ENCODE data around the gene MGA. TPM values are rescaled to one million over a fixed set of nuclear protein-coding genes. Genes with fewer than 3 reads are reported as not detected.

MGA gene
- total RNA-seq, 2 donors from 2014 or later: 58.5 to 62.6 TPM

- TF ChIP-seq CTCF (conservative IDR thresholded peaks at IDR 0.05): no peak
- WGBS, 2 experiments (ENCODE audit: insufficient coverage in 1 of 2, insufficient read length in 1 of 2): 83 to 98% methylated on average over 1 to 3 of the region's 3 CpGs
- H3K36me3 Mint-ChIP-seq (ENCODE audit: low read depth): peaks cover 20% of the 10 kb centered on the region
Measured at GRCh38 chr15:41801185-41801584, 141.0 kb downstream of the MGA start.

GRCh38 chr15:41801850-41802455 lies 141.7 kb downstream of the MGA start:
- TF ChIP-seq CTCF (conservative IDR thresholded peaks at IDR 0.05): no peak
- peaks cover 20% of the 10 kb centered on the region for H3K36me3 Mint-ChIP-seq (ENCODE audit: low read depth)
- Histone ChIP-seq H3K9me3 (ENCODE audit: control insufficient read depth, low read length) (no peaks in the 10 kb centered on the region), H3K4me1 (ENCODE audit: control insufficient read depth, insufficient read depth, low read length) (no peaks in the 10 kb centered on the region), H3K9ac (ENCODE audit: extremely low read depth, low read length, poor library complexity, severe bottlenecking) (no peak overlapping the region), H3K27ac (ENCODE audit: low read depth, low read length) (no peak overlapping the region), H3K27me3 (ENCODE audit: control insufficient read depth, insufficient read depth, low read length, poor library complexity, severe bottlenecking) (no peaks in the 10 kb centered on the region), H3K36me3 (ENCODE audit: control insufficient read depth, insufficient read depth, low read length) (peaks cover 2% of the 10 kb centered on the region), H3K4me3 (ENCODE audit: low read length) (no peak overlapping the region)
- no peaks in the 10 kb centered on the region for H3K27me3 Mint-ChIP-seq (ENCODE audit: insufficient read depth)
- no peak overlapping the region for H3K4me3 Mint-ChIP-seq
- DNase-seq: no peak
- WGBS, 2 experiments (ENCODE audit: insufficient coverage in 1 of 2, insufficient read length in 1 of 2): 97% methylated on average over 3 of the region's 3 CpGs; no CpG with 5 or more reads in 1 of the 2 experiments
- no peak overlapping the region for H3K27ac Mint-ChIP-seq
- H3K9me3 Mint-ChIP-seq: no peaks in the 10 kb centered on the region
- H3K4me1 Mint-ChIP-seq: peaks cover 2% of the 10 kb centered on the region

More at GRCh38 chr15:41801185-41801584, 141.0 kb downstream of the MGA start:
- H3K4me1 Mint-ChIP-seq: peaks cover 3% of the 10 kb centered on the region
- Histone ChIP-seq H3K9ac (ENCODE audit: extremely low read depth, low read length, poor library complexity, severe bottlenecking) (no peak overlapping the region), H3K27me3 (ENCODE audit: control insufficient read depth, insufficient read depth, low read length, poor library complexity, severe bottlenecking) (no peaks in the 10 kb centered on the region), H3K36me3 (ENCODE audit: control insufficient read depth, insufficient read depth, low read length) (peaks cover 2% of the 10 kb centered on the region), H3K9me3 (ENCODE audit: control insufficient read depth, low read length) (no peaks in the 10 kb centered on the region), H3K4me1 (ENCODE audit: control insufficient read depth, insufficient read depth, low read length) (no peaks in the 10 kb centered on the region), H3K4me3 (ENCODE audit: low read length) (no peak overlapping the region), H3K27ac (ENCODE audit: low read depth, low read length) (no peak overlapping the region)
- H3K27ac Mint-ChIP-seq: no peak overlapping the region
- DNase-seq: no peak
- no peaks in the 10 kb centered on the region for H3K27me3 Mint-ChIP-seq (ENCODE audit: insufficient read depth)
- no peaks in the 10 kb centered on the region for H3K9me3 Mint-ChIP-seq
- no peak overlapping the region for H3K4me3 Mint-ChIP-seq

GRCh38 chr15:41804361-41804760 lies 144.2 kb downstream of the MGA start:
- WGBS, 2 experiments (ENCODE audit: insufficient coverage in 1 of 2, insufficient read length in 1 of 2): 92 to 100% methylated on average over 1 to 2 of the region's 2 CpGs
- no peaks in the 10 kb centered on the region for H3K9me3 Mint-ChIP-seq
- no peaks in the 10 kb centered on the region for H3K4me1 Mint-ChIP-seq
- Histone ChIP-seq H3K9ac (ENCODE audit: extremely low read depth, low read length, poor library complexity, severe bottlenecking) (no peak overlapping the region), H3K4me1 (ENCODE audit: control insufficient read depth, insufficient read depth, low read length) (no peaks in the 10 kb centered on the region), H3K27ac (ENCODE audit: low read depth, low read length) (no peak overlapping the region), H3K9me3 (ENCODE audit: control insufficient read depth, low read length) (no peaks in the 10 kb centered on the region), H3K36me3 (ENCODE audit: control insufficient read depth, insufficient read depth, low read length) (peaks cover 2% of the 10 kb centered on the region), H3K4me3 (ENCODE audit: low read length) (no peak overlapping the region), H3K27me3 (ENCODE audit: control insufficient read depth, insufficient read depth, low read length, poor library complexity, severe bottlenecking) (no peaks in the 10 kb centered on the region)
- no peaks in the 10 kb centered on the region for H3K27me3 Mint-ChIP-seq (ENCODE audit: insufficient read depth)
- no peak overlapping the region for H3K4me3 Mint-ChIP-seq
- no peak for DNase-seq
- peaks cover 20% of the 10 kb centered on the region for H3K36me3 Mint-ChIP-seq (ENCODE audit: low read depth)
- TF ChIP-seq CTCF (conservative IDR thresholded peaks at IDR 0.05): no peak
- no peak overlapping the region for H3K27ac Mint-ChIP-seq
